ENCODE data around the gene RAB33B.

- TF ChIP-seq TAF1 (conservative IDR thresholded peaks at IDR 0.05) (no peak), CTCF (IDR thresholded peaks at IDR 0.05; ENCODE audit: low read depth, low read length, missing input control) (no peak), ATF3 (IDR thresholded peaks at IDR 0.05) (no peak), EGR1 (IDR thresholded peaks at IDR 0.05; ENCODE audit: low read depth in 2 of 2) (no peak), RAD21 (IDR thresholded peaks at IDR 0.05) (no peak), RXRA (IDR thresholded peaks at IDR 0.05) (no peak), FOXA2 (IDR thresholded peaks at IDR 0.05) (no peak), HNF4G (IDR thresholded peaks at IDR 0.05) (no peak), YY1 (IDR thresholded peaks at IDR 0.05) (no peak), MAX (IDR thresholded peaks at IDR 0.05) (no peak), JUND (IDR thresholded peaks at IDR 0.05) (no peak), SP1 (IDR thresholded peaks at IDR 0.05) (no peak)
- TF ChIP-seq, protein P1, sequence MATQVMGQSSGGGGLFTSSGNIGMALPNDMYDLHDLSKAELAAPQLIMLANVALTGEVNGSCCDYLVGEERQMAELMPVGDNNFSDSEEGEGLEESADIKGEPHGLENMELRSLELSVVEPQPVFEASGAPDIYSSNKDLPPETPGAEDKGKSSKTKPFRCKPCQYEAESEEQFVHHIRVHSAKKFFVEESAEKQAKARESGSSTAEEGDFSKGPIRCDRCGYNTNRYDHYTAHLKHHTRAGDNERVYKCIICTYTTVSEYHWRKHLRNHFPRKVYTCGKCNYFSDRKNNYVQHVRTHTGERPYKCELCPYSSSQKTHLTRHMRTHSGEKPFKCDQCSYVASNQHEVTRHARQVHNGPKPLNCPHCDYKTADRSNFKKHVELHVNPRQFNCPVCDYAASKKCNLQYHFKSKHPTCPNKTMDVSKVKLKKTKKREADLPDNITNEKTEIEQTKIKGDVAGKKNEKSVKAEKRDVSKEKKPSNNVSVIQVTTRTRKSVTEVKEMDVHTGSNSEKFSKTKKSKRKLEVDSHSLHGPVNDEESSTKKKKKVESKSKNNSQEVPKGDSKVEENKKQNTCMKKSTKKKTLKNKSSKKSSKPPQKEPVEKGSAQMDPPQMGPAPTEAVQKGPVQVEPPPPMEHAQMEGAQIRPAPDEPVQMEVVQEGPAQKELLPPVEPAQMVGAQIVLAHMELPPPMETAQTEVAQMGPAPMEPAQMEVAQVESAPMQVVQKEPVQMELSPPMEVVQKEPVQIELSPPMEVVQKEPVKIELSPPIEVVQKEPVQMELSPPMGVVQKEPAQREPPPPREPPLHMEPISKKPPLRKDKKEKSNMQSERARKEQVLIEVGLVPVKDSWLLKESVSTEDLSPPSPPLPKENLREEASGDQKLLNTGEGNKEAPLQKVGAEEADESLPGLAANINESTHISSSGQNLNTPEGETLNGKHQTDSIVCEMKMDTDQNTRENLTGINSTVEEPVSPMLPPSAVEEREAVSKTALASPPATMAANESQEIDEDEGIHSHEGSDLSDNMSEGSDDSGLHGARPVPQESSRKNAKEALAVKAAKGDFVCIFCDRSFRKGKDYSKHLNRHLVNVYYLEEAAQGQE (IDR thresholded peaks at IDR 0.05) = no peak
- TF ChIP-seq, protein P2, sequence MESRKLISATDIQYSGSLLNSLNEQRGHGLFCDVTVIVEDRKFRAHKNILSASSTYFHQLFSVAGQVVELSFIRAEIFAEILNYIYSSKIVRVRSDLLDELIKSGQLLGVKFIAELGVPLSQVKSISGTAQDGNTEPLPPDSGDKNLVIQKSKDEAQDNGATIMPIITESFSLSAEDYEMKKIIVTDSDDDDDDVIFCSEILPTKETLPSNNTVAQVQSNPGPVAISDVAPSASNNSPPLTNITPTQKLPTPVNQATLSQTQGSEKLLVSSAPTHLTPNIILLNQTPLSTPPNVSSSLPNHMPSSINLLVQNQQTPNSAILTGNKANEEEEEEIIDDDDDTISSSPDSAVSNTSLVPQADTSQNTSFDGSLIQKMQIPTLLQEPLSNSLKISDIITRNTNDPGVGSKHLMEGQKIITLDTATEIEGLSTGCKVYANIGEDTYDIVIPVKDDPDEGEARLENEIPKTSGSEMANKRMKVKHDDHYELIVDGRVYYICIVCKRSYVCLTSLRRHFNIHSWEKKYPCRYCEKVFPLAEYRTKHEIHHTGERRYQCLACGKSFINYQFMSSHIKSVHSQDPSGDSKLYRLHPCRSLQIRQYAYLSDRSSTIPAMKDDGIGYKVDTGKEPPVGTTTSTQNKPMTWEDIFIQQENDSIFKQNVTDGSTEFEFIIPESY (IDR thresholded peaks at IDR 0.05) = no peak
Measured at GRCh38 chr4:139438141-139438540, 15.8 kb upstream of the RAB33B start.

All from liver (tissue), 3 donors.